GM12878 (cell line): Measurements from ENCODE around the gene DNAH5.

Experiments used
- CEBPB ChIP-seq, 2 experiments: fragments of 150-350 bp in 1 of 2; IDR thresholded peaks; 2 replicates each; pipeline ENCODE4 v1.6.1; 2012 to 2014; ENCODE audit warnings: low read depth in 2 of 2, low read length in 2 of 2, borderline replicate concordance in 1 of 2, inconsistent platforms in 1 of 2
- CTCF ChIP-seq, 3 experiments: IDR thresholded peaks in 2 of 3; conservative IDR thresholded peaks in 1 of 3; 2 replicates each; pipeline ENCODE4 v1.5.1; 2011; ENCODE audit warnings: low read depth in 3 of 3, low read length in 3 of 3, mild to moderate bottlenecking in 3 of 3, control low read depth in 2 of 3, moderate library complexity in 2 of 3, inconsistent platforms in 1 of 3, mixed read lengths in 1 of 3; ENCODE audit not compliant: control insufficient read depth in 2 of 3, insufficient read depth in 1 of 3; ENCODE audit errors: extremely low read depth in 1 of 3
- FOS ChIP-seq: IDR thresholded peaks from 3 replicates; pipeline ENCODE4 v1.6.1; 2011; ENCODE audit warnings: borderline replicate concordance; ENCODE audit not compliant: insufficient read length; ENCODE audit errors: extremely low read depth
- HDGF ChIP-seq: fragments of 450-650 bp; IDR thresholded peaks from 2 replicates; pipeline ENCODE4 v1.6.1; 2016; ENCODE audit warnings: antibody characterized with exemption
- NKRF ChIP-seq: fragments of 450-650 bp; conservative IDR thresholded peaks from 2 replicates; pipeline ENCODE4 v1.6.1; 2017; ENCODE audit warnings: mild to moderate bottlenecking, moderate library complexity
- NR2C2 ChIP-seq: IDR thresholded peaks from 2 replicates; pipeline ENCODE4 v1.6.1; 2011; ENCODE audit warnings: borderline replicate concordance, low read depth; ENCODE audit not compliant: control insufficient read depth, insufficient read length
- RFX5 ChIP-seq: IDR thresholded peaks from 2 replicates; pipeline ENCODE4 v1.6.1; 2011; ENCODE audit warnings: low read depth, low read length, improper control_type of control experiment

- no peak for TF ChIP-seq FOS
- TF ChIP-seq CTCF (IDR thresholded peaks at IDR 0.05 in 2 of 3, conservative IDR thresholded peaks at IDR 0.05 in 1 of 3; ENCODE audit: control insufficient read depth in 2 of 3, extremely low read depth in 1 of 3, insufficient read depth in 1 of 3, low read depth in 3 of 3, low read length in 3 of 3), result no peak
- no peak for TF ChIP-seq HDGF
- TF ChIP-seq NR2C2, result no peak
- TF ChIP-seq NKRF, result no peak
- no peak for TF ChIP-seq CEBPB (IDR thresholded peaks at IDR 0.05; ENCODE audit: borderline replicate concordance in 1 of 2, low read depth in 2 of 2, low read length in 2 of 2)
- no peak for TF ChIP-seq RFX5
These were observed 198.5 kb downstream of the DNAH5 start for GRCh38 chr5:13746026-13746425.
